GM18867 (cell line): Measurements from ENCODE around the gene DIDO1.
"Not testable (repeated sequence)": the region's sequence is repeated elsewhere in the genome, so short reads cannot be mapped to it uniquely, and the experiment has no call there.

ENCODE experiments used
- ATAC-seq: cut with Tn5 transposase; IDR thresholded peaks from one replicate; pipeline ENCODE4 v1.9.1; 2021; ENCODE audit warnings: mild to moderate bottlenecking, moderate library complexity; ENCODE audit not compliant: unreplicated experiment

The DIDO1 gene

DNA sequence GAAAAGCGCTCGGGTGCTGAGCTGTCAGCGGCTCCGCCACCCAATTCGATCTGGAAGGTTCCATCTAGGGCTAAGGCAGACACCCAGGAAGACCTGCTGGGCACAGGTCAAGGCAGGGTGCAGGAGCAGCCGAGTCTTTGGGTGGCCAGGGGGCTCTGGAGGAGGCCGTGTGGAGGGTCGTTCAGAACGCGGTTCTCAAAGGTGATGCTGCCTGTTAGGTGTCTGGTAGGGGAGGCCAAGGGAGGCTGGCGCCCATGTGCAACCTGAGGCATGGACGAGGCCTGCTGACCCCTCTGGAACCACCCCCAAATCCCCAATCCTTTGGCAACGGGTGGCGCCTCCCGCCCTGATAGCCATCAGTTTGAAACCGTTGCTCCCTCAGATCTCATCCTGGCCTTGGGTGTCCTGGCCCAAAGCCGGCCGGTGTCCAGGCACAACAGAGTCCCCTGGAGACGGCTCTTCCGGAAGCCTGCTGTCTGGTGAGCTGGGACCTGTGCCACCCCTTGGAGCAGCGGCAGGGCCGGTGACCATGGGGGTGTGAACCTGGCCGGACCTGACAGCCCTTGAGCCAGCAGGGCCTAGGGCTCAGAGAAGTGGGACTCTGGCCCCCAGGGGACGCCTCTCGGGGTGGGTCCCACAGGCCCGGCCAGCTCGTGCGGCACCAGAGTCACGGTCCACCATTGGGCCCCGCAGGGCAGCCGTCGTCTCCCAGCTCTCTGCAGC lies 36.7 kb upstream of the DIDO1 start:
- no peak for ATAC-seq

DNA sequence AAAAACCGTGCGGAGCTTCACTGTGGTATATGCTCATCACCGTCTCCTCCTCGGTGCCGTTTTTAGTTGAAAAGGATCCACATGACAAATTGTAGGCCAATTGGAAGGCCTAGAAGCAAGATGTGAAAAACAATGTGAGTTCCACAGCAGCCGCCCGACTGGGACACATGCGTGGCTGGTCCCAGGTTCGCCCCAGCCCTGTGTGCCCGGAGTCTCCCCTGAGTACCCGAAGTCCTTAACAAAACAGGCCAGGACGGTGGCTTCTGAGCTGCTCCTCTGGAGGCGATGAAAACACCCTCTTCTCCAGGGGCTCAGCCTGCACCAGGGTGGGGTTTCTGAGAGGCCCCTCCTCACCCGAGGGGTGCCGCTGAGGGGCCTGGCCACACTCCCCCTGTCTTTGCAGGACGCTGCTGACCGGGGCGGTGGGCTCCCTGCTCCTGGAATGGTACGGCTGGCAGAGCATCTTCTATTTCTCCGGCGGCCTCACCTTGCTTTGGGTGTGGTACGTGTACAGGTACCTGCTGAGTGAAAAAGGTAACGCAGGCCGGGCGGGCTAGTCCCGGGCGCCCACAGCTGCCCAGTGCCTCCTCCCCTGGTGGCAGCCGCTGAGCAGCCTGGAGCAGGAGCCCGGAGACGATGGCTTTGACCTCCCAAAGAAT lies 36.0 kb upstream of the DIDO1 start:
- ATAC-seq: no peak

DNA sequence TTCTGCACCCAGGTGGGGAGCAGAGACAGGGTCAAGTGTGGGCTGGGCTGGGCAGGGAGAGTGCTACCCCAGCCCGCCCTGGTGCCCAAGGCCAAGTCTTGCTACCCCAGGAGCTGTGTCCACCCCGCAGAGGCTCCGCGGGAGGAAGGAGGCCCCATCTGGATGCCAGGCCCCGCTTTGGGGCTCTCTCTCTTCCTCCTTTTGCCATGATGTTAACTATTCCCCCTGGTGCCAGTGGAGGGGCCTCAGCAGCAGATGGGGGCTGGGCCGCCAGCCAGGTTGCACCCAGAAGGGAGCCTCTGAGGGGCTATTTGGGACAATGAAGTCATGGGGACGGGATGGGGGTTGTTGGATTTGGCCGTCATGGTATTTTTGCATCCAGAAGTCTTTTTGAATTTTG lies 35.5 kb upstream of the DIDO1 start:
- ATAC-seq: no peak

DNA sequence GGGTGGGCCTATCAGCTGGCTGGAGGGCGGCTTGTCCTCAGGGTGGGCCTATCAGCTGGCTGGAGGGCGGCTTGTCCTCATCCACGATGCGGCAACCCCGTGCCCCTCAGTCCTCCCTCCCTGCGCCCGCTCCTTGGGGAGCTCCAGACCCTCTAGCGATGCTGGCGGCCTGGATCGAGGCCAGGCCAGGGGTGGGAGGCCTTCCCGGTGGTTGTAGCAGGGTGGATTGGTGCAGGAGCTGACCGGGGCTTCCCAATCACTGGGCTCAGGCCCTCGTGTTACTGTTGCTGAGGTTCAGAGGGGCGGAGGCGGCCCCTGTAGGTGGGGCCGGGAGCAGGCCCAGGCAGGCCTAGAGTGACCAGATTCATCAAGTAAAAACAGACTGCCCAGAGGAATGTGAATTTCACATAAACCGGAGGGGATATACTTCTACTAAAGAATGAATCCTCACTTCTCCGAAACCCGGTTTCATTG lies 35.0 kb upstream of the DIDO1 start:
- ATAC-seq: no peak

DNA sequence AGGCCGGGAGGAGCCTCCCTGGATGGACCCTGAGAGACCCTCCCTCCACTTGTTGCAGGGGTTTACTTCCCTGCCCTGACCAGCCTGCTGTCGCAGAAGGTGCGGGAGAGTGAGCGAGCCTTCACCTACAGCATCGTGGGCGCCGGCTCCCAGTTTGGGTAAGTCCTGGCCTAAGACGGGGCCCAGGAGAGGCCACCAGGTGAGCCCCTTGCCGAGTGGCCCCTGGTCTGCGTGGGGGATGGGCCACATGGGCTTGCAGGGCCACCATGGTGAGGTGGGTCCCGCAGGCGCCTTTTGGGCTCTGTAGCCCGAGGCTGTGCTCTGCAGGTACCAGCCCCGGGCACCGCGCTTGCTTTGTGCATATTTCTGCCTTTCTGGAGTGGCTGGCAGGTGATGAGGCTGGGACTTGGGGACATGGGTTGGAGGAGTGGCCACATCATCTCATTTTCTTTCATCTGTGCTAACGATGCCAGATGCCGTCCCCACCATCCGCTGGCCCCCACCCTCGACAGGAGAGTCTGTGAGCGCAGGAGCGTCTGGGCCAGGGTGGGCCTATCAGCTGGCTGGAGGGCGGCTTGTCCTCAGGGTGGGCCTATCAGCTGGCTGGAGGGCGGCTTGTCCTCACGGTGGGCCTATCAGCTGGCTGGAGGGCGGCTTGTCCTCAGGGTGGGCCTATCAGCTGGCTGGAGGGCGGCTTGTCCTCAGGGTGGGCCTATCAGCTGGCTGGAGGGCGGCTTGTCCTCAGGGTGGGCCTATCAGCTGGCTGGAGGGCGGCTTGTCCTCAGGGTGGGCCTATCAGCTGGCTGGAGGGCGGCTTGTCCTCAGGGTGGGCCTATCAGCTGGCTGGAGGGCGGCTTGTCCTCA lies 34.4 kb upstream of the DIDO1 start:
- ATAC-seq: not testable (repeated sequence)

DNA sequence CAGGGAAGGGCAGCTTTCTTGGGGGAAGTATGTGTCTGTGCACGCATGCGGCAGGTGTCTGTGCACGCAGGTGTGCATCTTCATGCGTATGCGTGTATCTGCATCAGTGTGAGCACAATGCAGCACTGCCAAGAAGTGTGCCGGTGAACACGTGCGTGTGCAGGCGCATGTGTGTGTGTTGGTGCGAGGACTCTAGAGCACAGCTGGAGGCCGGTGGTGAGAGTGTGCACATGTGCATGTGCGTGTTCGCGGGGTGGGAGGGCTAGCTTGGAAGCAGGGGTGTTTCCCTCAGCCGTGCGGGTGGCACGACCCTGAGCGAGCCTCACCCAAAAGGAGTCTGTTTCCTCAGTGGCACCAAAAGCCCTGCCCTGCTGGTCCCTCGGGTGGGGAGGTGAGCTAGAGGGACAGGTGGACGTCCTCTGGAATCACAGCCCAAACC lies 33.7 kb upstream of the DIDO1 start:
- ATAC-seq: no peak

DNA sequence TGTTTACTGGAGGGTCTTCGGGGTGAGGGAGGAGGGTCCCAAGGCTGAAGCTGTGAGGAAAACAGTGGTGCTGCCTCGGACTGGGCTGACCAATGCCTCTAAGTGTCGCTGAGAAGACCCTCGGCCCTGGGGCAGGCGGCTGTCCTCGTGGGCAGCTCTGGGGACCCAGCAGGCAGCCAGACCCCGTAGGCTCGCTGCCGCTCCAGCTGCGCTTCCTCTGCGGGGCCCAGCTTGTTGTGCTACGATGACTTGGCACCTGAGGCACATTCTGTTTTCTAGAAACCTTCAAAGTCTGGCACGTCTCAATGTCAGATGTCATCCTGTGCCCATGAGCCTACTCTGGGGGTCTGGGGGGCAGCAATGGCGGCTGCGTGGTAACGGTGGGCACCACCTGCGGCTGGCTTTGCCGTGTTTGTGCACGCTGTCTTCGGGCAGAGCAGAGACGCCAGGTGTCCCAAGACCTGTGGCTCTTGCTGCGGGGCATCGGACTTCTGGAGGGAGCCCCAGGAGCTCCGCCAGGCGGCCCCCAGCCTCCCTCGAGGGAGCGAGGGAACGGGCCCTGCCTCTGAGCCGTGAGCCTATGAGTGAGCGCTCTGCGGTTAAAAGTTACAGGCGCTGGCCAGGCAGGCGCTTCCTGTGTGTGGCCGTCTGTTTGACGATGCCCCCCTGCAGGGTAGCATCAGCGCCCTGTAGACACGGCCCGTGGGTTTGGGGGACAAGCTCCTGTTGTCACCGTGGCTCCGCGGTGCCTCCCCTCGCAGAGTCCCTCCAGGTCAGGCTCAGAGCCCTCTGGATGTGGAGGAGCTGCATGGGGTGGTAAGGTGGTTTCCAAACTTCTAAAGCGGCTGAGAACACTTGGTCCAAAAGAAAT lies 33.0 kb upstream of the DIDO1 start:
- ATAC-seq: no peak

DNA sequence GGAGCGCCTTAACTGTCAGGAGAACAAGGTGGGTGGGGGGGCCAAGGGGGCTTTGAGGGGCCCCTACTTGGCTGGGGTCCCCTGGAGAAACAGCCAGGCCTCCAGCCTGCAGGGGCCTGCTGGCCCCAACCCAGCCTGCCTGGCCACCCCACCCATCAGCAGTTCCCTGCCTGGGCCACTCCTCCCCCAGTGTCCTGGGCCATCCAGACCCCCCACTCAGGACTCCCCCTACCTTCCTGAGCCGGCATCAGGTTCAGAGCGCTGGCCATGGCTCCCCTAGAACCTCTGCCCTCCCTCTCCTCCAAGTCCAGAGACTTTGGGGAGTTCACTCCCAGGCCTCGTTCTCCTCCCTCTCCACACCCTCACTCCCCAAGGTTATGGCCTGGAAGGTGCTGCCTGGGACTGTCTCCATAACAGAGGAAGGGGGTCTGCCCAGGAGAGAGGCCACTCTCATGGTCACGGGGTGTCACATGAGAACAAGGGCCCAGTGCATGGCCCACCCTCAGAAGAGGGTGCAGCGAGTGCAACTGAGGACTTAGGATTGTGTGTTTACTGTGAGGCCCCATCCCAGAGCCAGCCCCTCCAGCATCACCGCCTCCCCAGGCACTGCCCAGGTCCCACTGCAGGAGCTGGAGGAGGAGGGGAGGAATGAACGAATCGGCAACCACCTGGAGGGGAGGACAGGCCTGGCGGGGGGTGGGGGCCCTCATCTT lies 32.2 kb upstream of the DIDO1 start:
- no peak for ATAC-seq

DNA sequence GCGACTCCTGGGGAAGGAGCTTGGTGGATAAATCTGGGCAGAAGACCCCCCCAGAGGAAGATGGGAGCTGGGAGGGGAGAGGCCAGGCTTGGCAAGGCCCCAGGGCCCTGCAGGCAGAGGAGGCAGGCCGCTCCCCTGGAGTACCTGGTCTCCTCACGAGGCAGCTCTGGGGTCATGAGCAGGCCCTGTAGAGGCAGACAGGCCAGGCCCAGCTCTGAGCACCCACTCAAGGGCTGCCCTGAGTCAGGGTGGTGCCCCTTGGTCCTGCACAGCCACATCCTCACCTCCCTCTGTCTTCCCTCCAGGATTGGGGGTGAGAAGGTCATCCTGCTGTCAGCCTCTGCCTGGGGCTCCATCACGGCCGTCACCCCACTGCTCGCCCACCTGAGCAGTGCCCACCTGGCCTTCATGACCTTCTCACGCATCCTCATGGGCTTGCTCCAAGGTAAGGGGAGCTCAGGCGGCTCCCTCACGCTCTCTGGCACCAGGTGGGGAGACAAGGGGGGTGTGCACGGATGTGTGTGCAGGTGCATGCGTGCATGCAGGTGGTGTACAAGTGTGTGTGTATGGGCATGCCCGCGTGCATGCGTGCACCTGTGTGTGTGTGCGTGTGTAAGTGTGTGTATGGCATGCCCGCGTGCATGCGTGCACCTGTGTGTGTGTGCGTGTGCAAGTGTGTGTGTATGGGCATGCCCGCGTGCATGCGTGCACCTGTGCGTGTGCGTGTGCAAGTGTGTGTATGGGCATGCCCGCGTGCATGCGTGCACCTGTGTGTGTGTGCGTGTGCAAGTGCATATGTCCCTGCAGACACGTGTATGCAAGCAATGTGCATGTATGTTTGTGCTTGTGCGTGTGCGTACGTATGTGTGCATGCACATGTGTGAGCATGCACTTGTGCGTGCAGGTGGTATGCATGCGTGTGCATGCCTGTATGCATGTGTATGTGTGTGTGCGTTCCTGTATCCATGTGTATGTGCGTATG lies 31.1 kb upstream of the DIDO1 start:
- ATAC-seq: no peak

DNA sequence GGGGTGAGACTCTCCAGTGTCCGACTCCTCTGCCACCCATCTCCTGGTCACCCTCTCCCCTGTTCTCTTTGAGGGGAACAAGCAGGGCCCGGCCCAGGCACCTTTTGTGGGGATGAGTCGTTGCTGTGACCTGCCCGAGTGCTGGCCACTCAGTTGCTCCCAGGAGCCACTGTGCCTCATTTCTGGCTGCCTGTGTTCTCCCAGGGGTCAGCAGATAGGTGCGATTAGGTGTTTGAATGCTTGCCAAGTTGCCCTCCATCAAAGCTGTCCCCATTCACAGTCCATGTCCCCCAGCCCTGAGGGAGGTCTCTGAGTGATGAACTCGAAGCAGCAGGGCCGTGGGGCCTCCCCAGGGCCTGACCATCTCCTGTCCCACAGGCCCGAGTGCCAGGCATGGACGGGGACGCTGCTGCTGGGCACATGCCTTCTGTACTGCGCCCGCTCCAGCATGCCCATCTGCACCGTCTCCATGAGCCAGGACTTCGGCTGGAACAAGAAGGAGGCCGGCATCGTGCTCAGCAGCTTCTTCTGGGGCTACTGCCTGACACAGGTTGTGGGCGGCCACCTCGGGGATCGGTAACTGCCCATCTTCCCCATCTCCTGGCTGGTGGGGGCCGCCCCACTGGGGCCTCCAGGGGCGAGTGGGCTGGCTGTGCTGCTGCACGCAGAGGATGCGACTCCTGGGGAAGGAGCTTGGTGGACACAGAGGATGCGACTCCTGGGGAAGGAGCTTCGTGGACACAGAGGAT lies 30.3 kb upstream of the DIDO1 start:
- no peak for ATAC-seq

DNA sequence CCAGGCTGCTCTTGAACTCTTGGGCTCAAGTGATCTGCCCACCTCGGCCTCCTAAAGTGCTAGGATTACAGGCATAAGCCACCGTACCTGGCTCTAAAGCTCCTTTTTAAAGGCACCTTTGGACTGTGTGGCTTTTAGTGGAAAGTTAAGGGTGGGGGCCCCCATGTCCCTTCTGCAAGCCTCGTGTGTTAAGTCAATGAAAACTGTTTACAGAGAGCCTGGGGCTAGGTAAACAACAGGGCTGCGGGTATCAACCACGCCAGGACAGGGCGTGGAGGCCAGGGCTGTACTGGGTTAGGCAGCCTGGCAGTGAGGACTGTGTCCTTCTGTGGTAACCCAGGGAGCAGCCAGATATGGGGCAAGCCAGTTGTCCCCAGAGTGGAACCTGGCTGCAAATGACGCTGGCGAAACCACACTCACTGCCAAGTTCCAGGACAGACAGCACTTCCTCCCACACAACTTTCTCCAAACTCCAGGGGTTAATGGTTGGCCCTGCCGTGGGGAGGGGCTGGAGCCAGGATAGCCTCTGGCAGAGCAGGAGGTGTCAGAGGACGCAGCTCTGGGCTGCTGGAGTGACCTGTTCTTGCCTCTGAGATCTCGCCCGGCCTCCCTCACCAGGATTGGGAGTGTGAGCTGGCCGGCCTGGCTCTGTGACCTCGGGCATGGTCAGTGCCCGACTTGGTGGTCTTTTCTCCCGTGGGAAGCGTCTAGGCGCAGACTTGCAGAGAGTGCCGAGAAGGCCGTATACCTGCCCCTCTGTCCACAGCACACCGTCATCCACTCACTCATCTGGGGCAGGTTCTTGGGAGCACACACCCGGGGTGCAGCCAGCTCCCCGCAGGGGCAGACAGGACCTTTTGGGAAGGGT lies 29.4 kb upstream of the DIDO1 start:
- ATAC-seq: no peak

DNA sequence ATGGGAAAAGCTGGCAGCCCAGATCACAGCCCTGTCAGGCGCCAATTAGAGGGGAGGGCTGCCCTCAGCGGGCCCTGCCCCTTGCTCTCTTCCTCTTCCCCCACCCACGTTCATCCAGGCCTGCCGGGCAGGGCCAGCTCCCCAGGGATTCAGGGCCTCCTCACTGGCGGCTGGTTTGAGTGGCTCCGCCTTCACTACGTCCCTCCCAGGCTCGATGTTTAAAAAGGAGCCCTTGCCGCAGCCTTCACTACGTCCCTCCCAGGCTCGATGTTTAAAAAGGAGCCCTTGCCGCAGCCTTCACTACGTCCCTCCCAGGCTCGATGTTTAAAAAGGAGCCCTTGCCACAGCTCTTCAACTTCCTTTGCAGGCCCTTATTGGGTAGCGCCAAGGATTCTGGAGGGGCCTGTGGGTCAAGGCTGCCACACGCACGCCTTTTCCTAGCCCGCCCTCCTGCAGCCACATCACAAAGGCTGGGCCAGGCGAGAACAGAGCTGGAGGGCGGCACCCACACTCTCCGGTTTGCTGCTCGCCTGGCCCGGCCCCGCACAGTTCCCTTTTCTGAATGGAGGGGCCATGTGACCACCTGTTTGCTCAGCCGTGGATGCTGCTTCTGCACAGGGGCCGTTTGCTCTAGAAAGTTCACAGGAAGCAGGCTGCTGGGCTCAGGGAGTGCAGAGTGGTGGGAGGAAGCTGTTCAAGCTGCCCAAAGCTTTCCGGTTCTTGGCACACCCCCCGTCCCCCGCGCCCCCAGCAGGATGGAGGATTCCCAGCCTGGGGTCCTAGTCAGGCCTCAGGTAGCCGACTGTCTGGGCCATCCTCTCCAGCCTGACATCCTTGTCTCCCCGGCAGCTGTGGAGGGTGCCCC lies 27.8 kb upstream of the DIDO1 start:
- peak; percentile 67 for ATAC-seq

DNA sequence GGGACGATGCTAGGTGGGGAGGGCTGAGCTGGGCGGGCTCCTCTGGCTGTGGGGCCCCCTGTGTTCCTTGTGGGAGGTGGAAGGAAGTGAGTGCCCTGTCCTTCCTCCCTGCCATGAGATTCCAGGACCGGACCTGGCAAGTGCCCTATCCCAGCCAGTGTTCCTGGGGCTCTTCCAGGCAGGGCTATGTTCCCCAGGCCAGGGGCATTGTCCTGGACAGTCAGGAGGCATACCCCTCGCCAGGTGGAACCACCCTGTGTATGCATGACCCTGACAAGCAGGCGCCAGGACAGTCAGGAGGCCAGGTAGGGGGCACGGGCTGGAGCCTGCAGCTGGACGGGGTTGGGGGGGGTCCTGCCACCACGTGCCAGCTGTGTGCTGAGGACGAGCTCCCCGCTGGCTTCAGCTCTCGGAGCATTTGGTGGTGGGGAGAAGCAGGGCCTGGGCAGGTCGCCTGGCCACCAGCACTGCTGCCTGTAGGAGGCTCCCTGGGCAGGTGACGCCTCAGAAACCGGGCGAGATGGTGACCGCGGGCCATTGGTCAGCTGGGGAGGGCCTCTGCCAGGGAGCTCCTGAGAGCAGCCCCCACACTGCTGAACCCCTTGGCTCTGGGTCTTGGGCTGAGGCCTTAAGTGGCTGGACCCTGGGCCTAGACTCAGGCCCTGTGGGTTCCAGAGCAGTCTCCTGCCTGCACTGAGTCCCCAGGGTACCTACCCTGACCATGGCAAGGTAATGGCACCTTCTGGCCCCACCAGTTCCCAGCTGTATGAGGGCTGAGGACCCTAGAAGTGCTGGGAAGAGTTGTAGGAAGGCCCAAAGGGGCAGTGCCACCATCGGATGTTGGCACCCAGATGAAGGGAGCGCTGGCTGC lies 26.9 kb upstream of the DIDO1 start:
- no peak for ATAC-seq

DNA sequence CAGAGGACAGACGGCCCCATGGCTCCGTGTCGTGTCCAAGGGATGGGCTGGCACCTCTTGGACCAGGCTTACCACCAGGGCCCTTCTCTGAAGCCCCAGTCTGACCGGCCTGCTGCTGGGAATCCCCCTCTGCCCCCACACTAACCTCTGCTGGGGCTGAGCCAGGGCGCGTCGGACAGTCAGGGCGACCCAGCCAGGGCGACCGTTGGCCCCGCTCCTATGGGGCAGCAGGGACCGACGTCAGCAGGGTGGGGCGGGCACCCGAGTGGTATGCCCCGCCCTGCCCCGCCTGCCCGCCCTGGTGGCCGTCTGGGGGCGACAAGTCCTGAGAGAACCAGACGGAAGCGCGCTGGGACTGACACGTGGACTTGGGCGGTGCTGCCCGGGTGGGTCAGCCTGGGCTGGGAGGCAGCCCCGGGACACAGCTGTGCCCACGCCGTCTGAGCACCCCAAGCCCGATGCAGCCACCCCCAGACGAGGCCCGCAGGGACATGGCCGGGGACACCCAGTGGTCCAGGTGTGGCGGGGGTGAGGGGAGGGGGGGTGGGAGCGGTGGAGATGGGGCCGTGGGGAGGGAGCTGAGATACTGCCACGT lies 26.2 kb upstream of the DIDO1 start, which contains the start of gene SLC17A9:
Gene SLC17A9, plus strand, starts transcription at position 337 of the 595 bp plus-strand sequence. Its CDS starts 122 bp downstream, at position 459.
- ATAC-seq: peak; percentile 55

DNA sequence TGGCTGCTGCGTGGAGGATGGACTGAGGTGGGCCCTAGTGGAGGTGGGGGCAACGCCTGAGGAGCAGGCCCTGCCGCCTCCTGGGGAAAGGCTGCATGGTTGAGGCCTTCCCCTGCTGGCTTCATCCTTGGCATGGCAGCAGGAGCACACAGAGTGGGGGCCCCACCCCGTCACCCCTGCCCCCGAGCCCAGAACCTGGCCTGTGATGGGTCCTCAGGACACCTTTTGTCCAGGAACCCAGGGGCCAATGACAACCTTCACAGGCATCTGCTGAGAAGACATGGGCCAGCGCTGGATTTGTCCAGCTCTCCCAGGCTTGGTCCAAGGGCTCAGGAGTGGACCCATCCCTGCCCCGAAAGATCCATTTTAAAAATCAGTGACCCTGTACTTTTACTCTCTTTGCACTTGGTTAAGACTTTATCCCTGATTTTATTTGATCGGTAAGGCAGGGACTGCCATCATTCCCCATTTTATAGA lies 25.6 kb upstream of the DIDO1 start:
- ATAC-seq: no peak
